GM19043 (cell line): ENCODE data around the gene HERC5.
"Not testable (repeated sequence)": the region's sequence is repeated elsewhere in the genome, so short reads cannot be mapped to it uniquely, and the experiment has no call there.

ENCODE experiments used
- ATAC-seq: cut with Tn5 transposase; IDR thresholded peaks from one replicate; pipeline ENCODE4 v1.9.1; 2021; ENCODE audit warnings: low read depth; ENCODE audit not compliant: unreplicated experiment

The HERC5 gene

DNA sequence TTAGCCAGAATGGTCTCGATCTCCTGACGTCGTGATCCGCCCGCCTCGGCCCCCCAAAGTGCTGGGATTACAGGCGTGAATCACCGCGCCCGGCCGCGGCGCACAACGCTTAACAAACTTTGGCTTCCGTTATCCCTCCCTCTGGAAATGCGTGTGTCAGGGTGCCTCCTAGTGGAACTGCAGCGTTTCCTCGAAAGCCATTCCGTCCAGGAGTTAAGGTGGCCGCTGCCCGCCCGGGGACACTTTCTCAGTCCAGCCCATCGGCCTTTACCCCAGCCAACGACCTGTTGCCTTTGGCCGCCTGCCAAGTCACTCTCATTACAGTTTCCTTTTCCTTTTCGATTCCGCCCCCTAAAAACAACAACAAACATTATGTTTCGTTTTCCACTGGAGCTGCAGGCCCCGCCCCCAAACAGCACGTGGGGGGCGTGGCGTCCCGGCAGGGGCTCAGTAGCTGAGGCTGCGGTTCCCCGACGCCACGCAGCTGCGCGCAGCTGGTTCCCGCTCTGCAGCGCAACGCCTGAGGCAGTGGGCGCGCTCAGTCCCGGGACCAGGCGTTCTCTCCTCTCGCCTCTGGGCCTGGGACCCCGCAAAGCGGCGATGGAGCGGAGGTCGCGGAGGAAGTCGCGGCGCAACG, at the start of gene HERC5:
Gene HERC5 (plus strand): TSS at position 450 of the 637 bp plus-strand sequence. CDS start 151 bp downstream, at position 601.
- peak; percentile 87 for ATAC-seq

DNA sequence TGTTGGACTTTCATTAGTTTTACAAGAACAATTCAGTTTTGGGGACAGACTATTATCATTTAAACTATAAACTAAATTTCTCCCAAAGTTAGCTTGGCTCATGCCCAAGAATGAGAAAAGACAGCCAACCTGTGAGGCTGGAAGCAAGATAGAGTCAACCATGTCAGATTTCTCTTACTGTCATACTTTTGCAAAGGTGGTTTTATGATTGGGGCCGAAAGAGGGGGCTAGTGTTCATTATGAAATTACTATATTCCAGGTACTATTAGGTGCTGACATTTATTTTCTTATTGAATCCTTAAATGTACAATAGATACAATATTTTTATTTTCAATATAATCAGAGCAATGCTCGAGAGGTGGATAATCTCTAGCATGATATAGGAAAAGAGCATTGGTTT, 47.7 kb upstream of the HERC5 start:
- ATAC-seq, result no peak

DNA sequence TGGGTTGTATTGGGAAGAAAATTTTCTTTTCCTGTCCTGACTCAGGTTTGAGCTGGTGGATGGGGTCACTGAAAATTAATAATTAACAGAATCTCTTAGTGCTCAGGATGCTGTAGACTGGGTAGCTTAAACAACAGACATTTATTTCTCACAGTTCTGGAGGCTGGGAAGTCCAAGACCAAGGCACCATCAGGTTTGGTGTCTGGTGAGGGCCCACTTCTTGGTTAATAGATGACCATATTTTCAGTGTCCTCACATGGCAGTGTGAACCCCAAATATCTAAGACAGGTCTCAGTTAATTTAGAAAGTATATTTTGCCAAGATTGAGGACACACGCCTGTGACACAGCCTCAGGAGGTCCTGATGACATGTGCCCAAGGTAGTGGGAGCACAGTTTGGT, 47.1 kb upstream of the HERC5 start:
- ATAC-seq, result no peak

DNA sequence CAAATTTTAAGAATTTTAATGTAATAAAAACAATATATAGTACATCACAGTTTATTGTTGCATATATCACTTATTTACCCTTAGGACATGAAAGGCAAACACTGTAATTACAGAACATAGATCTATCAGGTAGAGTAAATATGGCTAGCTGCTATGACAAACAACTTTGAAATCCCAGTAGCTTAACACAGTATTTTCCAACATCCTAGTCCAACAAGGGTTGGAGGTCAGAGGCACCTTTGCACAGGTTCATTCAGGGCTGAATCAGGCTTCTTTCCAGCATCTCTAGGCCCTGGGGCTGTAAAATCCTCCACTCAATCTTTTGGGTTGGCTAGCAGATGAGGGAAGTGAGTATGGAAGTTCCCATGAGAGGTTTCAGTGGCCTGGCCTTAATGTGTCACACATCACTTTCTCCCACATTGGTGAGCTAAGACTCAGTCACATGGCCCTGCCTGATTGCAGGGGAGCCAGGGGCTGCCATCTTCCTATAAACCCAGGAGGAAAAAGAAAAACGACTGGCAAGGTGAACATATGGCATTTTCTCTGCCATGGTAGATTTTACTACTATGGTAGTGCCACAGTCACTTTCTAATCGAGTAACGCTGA, 45.3 kb upstream of the HERC5 start:
- ATAC-seq, result no peak

GRCh38 chr4:88413801-88414200, 43.1 kb upstream of the HERC5 start:
- ATAC-seq, result no peak

GRCh38 chr4:88414755-88415154, 42.2 kb upstream of the HERC5 start:
- no peak for ATAC-seq

GRCh38 chr4:88415982-88416381, 40.9 kb upstream of the HERC5 start:
- no peak for ATAC-seq

DNA sequence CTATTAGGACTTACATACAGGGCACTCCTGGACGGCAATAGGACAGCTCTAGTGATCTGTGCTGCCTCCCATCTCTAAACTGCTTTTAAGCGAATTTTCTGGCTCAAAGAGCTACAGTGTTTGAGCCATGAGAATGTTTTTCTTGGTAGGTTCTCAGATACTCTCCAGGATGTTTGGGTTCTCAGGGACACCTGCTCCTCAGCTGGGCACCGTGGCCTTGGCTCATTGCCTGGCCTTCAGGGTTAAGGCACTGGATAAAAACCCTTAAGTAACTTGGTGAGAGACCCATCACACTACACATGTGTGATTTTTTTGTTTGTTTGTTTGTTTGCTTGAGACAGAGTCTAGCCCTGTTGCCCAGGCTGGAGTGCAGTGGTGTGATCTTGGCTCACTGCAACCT, 38.5 kb upstream of the HERC5 start:
- ATAC-seq, result no peak

DNA sequence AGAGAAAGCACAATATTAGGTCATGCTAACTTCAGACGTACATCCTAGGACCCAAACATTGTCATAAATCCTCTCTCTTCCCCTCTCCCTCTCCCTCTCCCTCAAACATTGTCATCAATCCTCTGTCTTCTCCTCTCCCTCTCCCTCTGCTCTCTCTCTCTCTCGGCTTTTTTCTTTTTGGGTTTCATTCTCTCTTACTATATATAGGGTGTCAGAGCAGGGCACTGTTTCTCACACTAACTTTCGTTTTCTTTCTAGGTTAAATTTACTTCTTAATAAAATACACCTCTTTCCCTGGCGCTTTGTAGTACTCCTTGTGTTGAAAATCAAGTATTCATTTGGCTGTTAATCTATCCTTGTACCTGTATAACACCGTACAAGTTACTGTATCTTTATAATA, 37.0 kb upstream of the HERC5 start:
- no peak for ATAC-seq

GRCh38 chr4:88420844-88421243, 36.1 kb upstream of the HERC5 start:
- no peak for ATAC-seq

- no peak for ATAC-seq
Measured at GRCh38 chr4:88422403-88422802, 34.5 kb upstream of the HERC5 start.

DNA sequence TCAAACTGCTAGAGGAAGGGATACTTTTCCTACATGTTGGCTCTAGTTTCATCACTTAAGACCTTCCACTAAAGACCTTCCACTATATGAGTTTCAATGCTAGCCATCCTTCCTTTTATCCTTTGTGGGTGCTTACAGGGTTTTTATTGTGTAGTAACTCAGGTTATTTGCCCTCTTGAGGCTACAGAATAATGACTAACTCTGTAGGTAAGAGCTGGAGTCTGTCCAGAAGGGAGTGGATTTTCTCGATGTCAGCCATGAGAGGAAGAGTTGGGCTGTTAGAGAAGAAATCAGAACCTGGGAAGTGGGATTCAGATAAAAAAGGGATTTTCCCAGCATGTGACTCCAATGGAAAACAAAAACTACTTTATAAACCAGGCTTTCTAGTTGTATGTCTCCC, 27.5 kb upstream of the HERC5 start:
- ATAC-seq, result no peak

GRCh38 chr4:88435987-88436693, 20.8 kb upstream of the HERC5 start:
- no peak for ATAC-seq

DNA sequence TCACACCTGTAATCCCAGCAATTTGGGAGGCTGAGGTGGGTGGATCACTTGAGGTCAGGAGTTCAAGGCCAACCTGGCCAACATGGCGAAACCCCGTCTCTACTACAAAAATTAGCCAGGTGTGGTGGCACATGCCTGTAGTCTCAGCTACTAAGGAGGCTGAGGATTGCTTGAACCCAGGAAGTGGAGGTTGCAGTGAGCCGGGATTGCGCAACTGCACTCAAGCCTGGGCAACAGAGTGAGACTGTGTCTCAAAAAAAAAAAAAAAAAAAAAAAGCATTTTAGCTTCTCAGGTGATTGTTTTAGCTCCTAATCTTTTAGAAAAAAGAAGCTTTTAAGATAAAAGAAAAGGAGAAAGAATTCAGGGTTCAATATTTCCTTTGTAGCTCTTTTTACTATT, 19.0 kb upstream of the HERC5 start:
- not testable (repeated sequence) for ATAC-seq

- no peak for ATAC-seq
Measured at GRCh38 chr4:88439161-88439760, 17.7 kb upstream of the HERC5 start.

DNA sequence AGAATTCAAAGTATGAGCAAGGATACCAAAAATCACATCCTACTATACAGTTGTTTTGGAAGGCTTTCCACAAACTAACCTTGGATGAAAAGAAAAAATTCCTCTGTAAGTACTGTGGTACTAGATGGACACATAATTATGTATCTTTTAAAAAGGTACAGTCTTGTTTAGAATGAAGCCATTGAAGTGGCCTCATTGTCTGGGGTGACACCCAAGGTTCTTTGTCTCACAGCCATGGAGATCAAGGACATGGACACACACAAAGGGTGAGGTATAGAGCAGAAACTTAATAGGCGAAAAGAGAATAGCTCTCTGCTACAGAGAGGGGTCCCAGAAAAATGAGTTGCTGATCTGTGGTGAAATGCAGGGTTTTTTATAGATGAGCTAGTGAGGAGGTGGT, 16.8 kb upstream of the HERC5 start:
- no peak for ATAC-seq

DNA sequence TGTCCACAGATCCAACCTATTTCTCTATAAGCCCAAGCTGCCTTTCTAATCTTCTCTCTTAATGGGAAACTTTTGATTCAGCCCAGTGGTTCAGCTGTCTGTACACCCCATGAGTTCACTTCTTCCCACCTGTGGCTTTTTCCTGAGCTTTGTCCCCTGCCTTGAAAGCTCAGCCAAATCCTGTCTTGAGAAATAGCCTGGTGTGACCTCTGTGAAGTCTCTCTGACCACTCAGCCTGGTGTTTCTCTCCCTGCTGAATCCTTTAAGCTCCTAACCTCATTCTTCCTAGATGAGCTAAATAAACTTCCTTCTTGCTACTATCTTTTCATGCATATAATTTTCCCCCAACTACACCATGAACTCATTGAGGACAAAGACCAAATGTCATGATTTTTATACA, 15.2 kb upstream of the HERC5 start:
- ATAC-seq, result no peak

- ATAC-seq, result no peak
Measured at GRCh38 chr4:88442689-88443191, 14.2 kb upstream of the HERC5 start.

DNA sequence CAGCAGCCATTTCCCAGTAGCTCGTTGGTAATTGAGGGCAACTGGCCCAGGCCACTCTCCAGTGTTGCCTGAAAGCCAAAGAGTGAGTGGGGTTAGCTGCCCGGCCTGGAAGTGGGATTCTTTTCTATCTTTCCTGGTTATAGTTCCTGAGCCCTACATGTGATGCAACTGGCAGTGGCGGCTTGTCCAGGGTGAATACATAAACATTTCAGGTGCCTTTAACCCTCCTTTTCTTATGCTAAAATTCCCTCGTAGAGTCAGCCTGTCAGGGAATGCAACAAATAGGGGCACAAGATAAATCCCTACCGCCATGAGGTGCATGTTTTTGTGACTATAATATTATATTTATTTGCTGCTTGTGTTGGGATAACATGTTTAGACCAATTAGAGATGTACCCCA, 13.4 kb upstream of the HERC5 start:
- ATAC-seq, result no peak

- no peak for ATAC-seq
Measured at GRCh38 chr4:88445252-88445651, 11.7 kb upstream of the HERC5 start.

GRCh38 chr4:88446124-88446523, 10.8 kb upstream of the HERC5 start:
- no peak for ATAC-seq
